WI38 (cell line): ENCODE data around the gene GNAT2.

Experiments
- H3K4me3 ChIP-seq: 2 replicates; pipeline ENCODE4 v1.5.1; 2011; ENCODE audit warnings: low read depth, mild to moderate bottlenecking, control low read depth, low read length
- TF ChIP-seq, protein P1 (sequence below): IDR thresholded peaks from 2 replicates; pipeline ENCODE4 v1.5.1; 2012; ENCODE audit warnings: low read depth, mild to moderate bottlenecking, control low read depth, low read length

The GNAT2 gene

DNA sequence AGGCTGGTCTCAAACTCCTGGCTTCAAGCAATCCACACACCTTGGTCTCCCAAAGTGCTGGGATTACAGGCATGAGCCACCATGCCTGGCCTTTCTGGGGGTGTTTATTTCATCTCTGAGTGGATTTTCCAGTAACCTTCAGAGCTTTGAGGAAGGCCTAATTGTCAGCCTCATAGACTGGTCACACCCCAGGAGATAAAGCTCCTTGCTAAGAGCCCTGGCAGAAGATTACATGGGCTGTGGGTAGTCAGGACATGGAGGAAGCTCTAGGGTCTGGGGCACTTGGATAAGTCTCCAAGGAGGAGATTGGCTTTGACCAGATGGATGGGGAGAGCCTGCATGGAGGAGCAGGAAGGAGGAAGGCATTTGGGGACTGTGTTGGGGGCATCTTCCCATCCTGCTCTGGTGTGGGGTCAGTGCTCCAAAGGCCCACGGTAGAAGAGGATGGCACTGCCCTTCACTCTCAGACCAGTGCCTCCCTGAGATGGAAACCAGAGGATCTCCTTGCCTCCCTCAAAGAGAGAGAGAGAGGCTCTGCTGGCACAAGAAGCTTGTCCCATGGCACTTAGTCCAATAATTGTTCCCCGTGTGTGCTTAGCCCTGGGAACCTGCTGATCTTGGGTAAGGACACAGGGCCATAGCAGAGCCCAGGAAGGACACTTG lies 21.8 kb upstream of the GNAT2 start:
- TF ChIP-seq, protein P1, sequence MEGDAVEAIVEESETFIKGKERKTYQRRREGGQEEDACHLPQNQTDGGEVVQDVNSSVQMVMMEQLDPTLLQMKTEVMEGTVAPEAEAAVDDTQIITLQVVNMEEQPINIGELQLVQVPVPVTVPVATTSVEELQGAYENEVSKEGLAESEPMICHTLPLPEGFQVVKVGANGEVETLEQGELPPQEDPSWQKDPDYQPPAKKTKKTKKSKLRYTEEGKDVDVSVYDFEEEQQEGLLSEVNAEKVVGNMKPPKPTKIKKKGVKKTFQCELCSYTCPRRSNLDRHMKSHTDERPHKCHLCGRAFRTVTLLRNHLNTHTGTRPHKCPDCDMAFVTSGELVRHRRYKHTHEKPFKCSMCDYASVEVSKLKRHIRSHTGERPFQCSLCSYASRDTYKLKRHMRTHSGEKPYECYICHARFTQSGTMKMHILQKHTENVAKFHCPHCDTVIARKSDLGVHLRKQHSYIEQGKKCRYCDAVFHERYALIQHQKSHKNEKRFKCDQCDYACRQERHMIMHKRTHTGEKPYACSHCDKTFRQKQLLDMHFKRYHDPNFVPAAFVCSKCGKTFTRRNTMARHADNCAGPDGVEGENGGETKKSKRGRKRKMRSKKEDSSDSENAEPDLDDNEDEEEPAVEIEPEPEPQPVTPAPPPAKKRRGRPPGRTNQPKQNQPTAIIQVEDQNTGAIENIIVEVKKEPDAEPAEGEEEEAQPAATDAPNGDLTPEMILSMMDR, result no peak
- H3K4me3 ChIP-seq, result no peak overlapping the region

DNA sequence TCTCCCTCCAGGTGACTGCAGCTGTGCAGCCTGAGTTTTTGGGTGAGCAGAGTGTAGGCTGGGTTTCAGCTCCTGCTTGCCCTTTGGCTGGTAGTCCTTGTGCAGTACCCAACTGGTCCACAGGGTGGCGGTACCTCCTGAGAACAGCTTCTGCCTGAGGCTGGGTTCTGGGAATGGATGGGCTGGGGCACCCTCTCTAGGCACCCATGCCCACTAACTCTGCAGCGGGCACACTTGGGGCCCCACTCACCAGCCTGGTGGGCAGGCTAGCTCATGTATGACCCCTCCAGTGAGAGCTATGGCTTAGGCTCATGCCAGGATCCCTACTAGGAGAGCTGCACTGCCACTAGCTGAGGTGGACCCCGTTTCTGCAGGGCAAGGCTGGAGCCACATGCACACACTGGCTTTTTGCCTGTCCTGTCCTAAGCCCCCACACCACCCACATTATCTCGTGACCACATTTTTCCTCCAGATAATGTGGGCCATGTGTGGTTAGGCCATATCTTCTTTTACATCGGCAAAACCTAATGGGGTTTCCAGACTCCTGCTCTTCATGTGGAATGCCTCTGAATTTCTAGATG lies 21.0 kb upstream of the GNAT2 start:
- TF ChIP-seq, protein P1, result peak; percentile 93
- H3K4me3 ChIP-seq, result no peak overlapping the region

DNA sequence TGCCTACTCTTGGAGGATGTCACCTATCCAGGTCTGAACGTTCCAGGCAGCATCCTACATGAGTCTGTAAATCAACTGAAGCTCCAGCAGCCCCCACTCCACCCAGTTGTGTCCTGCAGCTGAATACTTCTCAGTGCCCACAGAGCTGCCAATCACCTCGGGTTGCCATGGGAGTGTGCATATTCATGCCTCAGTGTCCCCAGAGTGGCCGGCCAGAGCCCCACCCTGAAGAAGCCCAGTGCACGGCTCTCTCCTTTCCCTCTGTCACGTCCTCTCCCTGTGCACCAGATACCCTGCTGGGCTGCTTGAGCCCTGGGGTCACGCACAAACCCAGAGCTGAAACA lies 20.4 kb upstream of the GNAT2 start:
- H3K4me3 ChIP-seq, result no peak overlapping the region
- TF ChIP-seq, protein P1, result no peak

DNA sequence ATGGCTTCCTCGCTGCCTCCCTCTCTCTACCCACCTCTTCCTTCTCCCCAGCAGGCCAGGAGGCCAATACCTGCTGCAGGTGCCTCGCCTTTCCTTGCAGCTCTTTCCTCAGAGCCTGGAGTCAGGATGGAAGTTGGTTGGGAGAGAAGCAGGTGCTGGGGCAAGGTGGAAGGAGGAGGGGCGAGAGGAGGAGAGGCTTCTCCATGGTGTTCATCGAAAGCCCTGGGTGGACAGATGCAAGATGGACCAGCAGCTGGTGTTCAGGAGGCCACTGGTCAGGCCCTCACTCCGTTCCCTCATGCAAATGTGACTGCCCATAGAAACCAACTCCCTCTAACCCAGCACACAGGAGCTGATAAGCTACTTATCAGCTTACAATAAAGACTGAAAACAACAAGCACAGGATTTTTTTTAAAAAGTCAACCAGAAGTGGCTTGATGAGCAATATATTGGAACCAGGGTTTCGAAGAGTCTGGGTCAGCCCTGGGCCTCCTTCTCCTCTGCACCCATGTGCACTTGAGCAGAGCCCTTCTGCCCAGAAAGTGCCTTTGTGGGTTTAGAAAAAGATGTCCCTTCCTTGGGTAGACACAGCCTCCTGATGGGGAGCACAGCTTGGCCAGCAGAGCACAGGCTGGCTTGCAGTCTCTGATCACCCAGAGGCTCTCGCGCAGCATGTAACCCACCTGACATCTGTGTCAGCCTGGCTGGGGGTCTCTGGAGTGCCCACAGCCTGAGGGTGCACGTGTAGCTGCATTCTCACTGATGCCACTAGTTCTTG lies 19.8 kb upstream of the GNAT2 start:
- TF ChIP-seq, protein P1, result no peak
- no peak overlapping the region for H3K4me3 ChIP-seq

DNA sequence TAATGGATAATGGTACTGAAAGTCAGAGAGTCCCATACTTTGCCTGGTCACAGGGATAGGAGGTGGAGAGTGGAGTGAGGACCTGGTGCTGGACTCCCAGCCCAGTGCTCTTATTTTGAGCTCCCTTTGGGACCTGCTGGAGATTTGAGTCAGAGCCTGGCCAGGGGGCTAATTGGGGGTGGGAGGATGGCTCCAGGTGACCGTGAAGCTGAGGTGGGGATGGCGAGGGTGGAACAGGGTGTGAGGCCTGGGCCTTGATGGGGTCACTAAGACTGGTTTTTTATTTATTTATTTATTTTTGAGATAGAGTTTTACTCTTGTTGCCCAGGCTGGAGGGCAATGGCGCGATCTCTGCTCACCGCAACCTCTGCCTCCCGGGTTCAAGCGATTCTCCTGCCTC lies 18.0 kb upstream of the GNAT2 start:
- TF ChIP-seq, protein P1, result no peak
- no peak overlapping the region for H3K4me3 ChIP-seq

DNA sequence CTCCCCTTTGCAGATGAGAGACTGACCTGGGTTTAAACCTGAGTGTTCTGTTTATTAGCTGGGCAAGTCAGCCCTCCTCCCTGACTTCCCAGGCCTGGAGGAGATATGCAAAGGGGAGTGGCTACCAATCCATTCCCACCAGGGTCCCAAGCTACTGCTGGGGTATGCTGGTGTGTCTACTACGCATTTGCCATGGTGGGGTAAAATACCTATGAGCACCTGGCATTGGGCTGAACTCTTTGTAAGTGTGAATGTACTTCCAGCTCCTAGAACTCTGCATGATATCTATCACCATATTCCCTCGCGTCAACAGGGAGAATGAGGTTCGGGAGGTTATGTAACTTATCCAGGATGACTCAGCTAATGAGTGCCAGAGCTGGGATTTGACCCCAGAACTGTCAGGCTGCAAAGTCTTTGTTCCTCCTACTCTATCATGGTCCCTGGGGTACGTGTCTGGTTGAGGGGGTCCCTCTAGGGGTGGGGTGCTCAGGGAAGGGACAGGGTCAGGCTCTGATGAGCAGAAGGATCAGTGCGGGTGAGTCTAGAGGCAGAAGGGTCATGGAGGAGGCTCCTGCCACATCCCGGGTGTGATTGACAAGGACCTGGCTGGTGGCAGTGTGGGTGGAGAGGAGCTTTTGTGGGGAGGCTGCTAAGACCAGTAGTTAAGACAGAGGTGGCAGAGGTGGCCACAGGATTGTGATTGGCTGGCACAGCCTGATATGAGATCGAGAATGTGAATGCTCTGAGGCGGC lies 17.0 kb upstream of the GNAT2 start:
- no peak overlapping the region for H3K4me3 ChIP-seq
- TF ChIP-seq, protein P1, result no peak
